CD4-positive, alpha-beta T cell (primary cell): ENCODE measurements around the gene TCF15. TPM values are rescaled to one million over a fixed set of nuclear protein-coding genes. Genes with fewer than 3 reads are reported as not detected.

Source experiments
- ATAC-seq: fragments of 200-7000 bp; cut with Tn5 transposase; one replicate; pipeline ENCODE4 v1.10.0; 2022; ENCODE audit warnings: mild to moderate bottlenecking; ENCODE audit not compliant: poor library complexity
- CTCF ChIA-PET: fragments of 350-600 bp; sonication (Branson Sonifier 250); formaldehyde crosslinking; loops from one replicate; lab custom pipeline; 2021; ENCODE audit warnings: antibody characterized with exemption, inconsistent platforms; lab: Charles Lee
- POLR2A ChIA-PET: fragments of 350-600 bp; sonication (Branson Sonifier 250); formaldehyde crosslinking; loops from one replicate; lab custom pipeline; 2021; ENCODE audit warnings: antibody characterized with exemption, inconsistent platforms; lab: Charles Lee
- DNase-seq, 14 experiments: peaks; one replicate each; pipeline ENCODE4 v3.0.0-alpha.2; 2013 to 2020; ENCODE audit warnings: mixed read lengths in 2 of 14
- H3K27ac ChIP-seq, 2 donors: one replicate each; pipeline versions ENCODE4 v1.5.1 to v1.7.0; 2013; ENCODE audit warnings: low read length in 2 of 2, low read depth in 1 of 2, mild to moderate bottlenecking in 1 of 2
- H3K27me3 ChIP-seq, 2 experiments: 1 replicate in 1 of 2; 2 replicates in 1 of 2; pipeline versions ENCODE4 v1.6.1 to v1.7.0; 2013; ENCODE audit warnings: low read length in 2 of 2, control low read depth in 1 of 2, mild to moderate bottlenecking in 1 of 2, moderate library complexity in 1 of 2; ENCODE audit not compliant: insufficient read depth in 2 of 2, control insufficient read depth in 1 of 2
- H3K36me3 ChIP-seq: one replicate; pipeline ENCODE4 v1.6.1; 2013; ENCODE audit warnings: low read length, control low read depth; ENCODE audit not compliant: insufficient read depth
- H3K4me1 ChIP-seq: one replicate; pipeline ENCODE4 v1.6.1; 2013; ENCODE audit warnings: low read length, control low read depth; ENCODE audit not compliant: insufficient read depth
- H3K4me3 ChIP-seq: one replicate; pipeline ENCODE4 v1.5.1; 2013; ENCODE audit warnings: mild to moderate bottlenecking, low read length, moderate library complexity
- H3K9me3 ChIP-seq, 2 experiments: 1 replicate in 1 of 2; 2 replicates in 1 of 2; pipeline versions ENCODE4 v1.6.1 to v1.7.0; 2013; ENCODE audit warnings: low read length in 2 of 2, mild to moderate bottlenecking in 2 of 2, control low read depth in 1 of 2, moderate library complexity in 1 of 2; ENCODE audit not compliant: control insufficient read depth in 1 of 2, insufficient read depth in 1 of 2
- H3K27ac Mint-ChIP-seq: one replicate; pipeline ENCODE4 v1.8.0; 2020; ENCODE audit warnings: mixed read lengths
- H3K27me3 Mint-ChIP-seq: one replicate; pipeline ENCODE4 v1.8.0; 2021; ENCODE audit warnings: mixed read lengths
- H3K36me3 Mint-ChIP-seq: one replicate; pipeline ENCODE4 v1.8.0; 2021; ENCODE audit warnings: low read depth, mixed read lengths
- H3K4me1 Mint-ChIP-seq: one replicate; pipeline ENCODE4 v1.8.0; 2021; ENCODE audit warnings: low read depth, mixed read lengths
- H3K4me3 Mint-ChIP-seq: one replicate; pipeline ENCODE4 v1.8.0; 2020; ENCODE audit warnings: mild to moderate bottlenecking, mixed read lengths
- H3K9me3 Mint-ChIP-seq: one replicate; pipeline ENCODE4 v1.8.0; 2020; ENCODE audit warnings: mixed read lengths
- CTCF ChIP-seq: fragments of 200-600 bp; IDR thresholded peaks from one replicate; pipeline ENCODE4 v1.8.0; 2022; ENCODE audit warnings: antibody characterized with exemption, mild to moderate bottlenecking
- intact Hi-C, 2 experiments: fragments of 100-400 bp; cut with DNase I in 1 of 2; cut with micrococcal nuclease in 1 of 2; formaldehyde crosslinking; loops; one replicate each; pipeline versions ENCODE4 v1.15.1 to v1.9.0; 2023 to 2025; cut with DNase I, micrococcal nuclease
- total RNA-seq, 174 experiments: library from RNA in 2 of 174; stranded (reverse) in 2 of 174; gene quantifications; one replicate each; pipeline ENCODE4 v1.2.3 and lab custom pipeline; 2021 to 2026

TCF15 gene
- total RNA-seq, 2 experiments from 2014 or later, result not detected

GRCh38 chr20:574297-574942, 35.7 kb downstream of the TCF15 start:
- ATAC-seq (no peak), DNase-seq (no peak)
- H3K27ac ChIP-seq, result no peak overlapping the region
- H3K9me3 ChIP-seq, result no peaks in the 10 kb centered on the region
- Mint-ChIP-seq H3K9me3 (no peaks in the 10 kb centered on the region), H3K36me3 (no peaks in the 10 kb centered on the region), H3K27ac (no peak overlapping the region), H3K4me1 (no peaks in the 10 kb centered on the region), H3K27me3 (peaks cover 51% of the 10 kb centered on the region), H3K4me3 (no peak overlapping the region)
- no peak overlapping the region for H3K4me3 ChIP-seq
- intact Hi-C loops, result no loop called here
- ChIA-PET CTCF (no interaction called here), POLR2A (no interaction called here)
- no peaks in the 10 kb centered on the region for H3K4me1 ChIP-seq
- TF ChIP-seq CTCF, result no peak
- H3K27me3 ChIP-seq, result peaks cover 14 to 33% of the 10 kb centered on the region in 2 experiments
- no peaks in the 10 kb centered on the region for H3K36me3 ChIP-seq

DNA sequence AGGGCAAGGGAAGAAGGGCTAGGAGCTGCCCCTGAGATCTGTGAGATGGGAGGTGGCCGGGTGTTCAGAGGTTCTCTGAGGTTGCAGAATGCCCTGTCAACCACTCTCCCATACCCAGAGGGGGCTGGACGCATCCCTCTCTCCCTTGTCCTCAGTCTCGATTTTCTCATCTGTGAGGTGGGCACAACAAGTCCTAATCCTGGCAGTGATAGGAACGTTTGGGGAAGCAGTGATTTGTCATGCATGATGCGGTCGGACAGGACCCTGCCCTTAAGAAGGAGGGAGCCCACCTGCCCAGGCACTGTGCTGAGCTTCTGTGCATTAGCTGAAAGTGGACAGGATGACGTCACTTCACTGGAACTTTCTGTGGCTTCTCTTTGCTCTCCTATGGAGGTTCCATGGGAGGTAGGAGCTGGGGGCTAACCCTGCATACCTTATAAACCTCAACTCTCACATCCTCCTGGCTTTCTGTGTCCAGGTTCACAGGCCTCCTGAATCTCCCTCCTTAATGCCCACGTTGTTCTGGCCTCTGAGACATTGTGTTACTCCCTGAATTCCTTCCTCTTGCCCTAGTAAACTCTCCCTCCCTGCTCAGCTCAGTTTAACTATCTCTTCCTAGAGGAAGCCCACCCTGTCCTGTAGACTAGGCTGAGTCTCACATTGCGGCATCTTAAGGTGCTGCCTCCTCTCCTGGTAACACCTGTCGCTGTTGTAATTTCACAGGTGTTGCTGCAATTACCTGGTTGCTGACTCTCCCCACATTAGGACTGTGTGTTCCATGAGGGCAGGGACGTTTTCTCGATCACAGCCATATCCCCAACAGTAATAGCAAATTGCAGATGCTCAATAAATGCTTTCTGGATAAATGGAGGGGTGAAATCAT, 36.5 kb downstream of the TCF15 start:
- Histone ChIP-seq H3K27ac (no peak overlapping the region), H3K36me3 (no peaks in the 10 kb centered on the region), H3K27me3 (peaks cover 14 to 38% of the 10 kb centered on the region in 2 experiments), H3K4me3 (no peak overlapping the region), H3K4me1 (no peaks in the 10 kb centered on the region), H3K9me3 (no peaks in the 10 kb centered on the region)
- ATAC-seq, result no peak
- Mint-ChIP-seq H3K4me1 (no peaks in the 10 kb centered on the region), H3K36me3 (no peaks in the 10 kb centered on the region), H3K4me3 (no peak overlapping the region), H3K27ac (no peak overlapping the region), H3K9me3 (no peaks in the 10 kb centered on the region), H3K27me3 (peaks cover 56% of the 10 kb centered on the region)
- DNase-seq, result no peak
- intact Hi-C loops, result no loop called here
- CTCF ChIA-PET, result no interaction called here
- POLR2A ChIA-PET, result no interaction called here
- no peak for TF ChIP-seq CTCF

GRCh38 chr20:572727-573126, 37.4 kb downstream of the TCF15 start:
- no peak overlapping the region for H3K4me3 ChIP-seq
- Mint-ChIP-seq H3K27me3 (peaks cover 58% of the 10 kb centered on the region), H3K4me1 (no peaks in the 10 kb centered on the region), H3K4me3 (no peak overlapping the region), H3K36me3 (no peaks in the 10 kb centered on the region), H3K27ac (no peak overlapping the region), H3K9me3 (no peaks in the 10 kb centered on the region)
- no peaks in the 10 kb centered on the region for H3K36me3 ChIP-seq
- H3K27me3 ChIP-seq, result peaks cover 14 to 43% of the 10 kb centered on the region in 2 experiments
- H3K9me3 ChIP-seq, result no peaks in the 10 kb centered on the region
- H3K27ac ChIP-seq, result no peak overlapping the region
- CTCF ChIA-PET, result no interaction called here
- no peak for TF ChIP-seq CTCF
- POLR2A ChIA-PET, result no interaction called here
- intact Hi-C loops, result no loop called here
- no peaks in the 10 kb centered on the region for H3K4me1 ChIP-seq
- DNase-seq (no peak), ATAC-seq (no peak)
